DMS153 treated with DMSO at 0.1 percent for 48 hours (cell line): ENCODE data around the gene CLEC2B.
"Not testable (repeated sequence)": the region's sequence is repeated elsewhere in the genome, so short reads cannot be mapped to it uniquely, and the experiment has no call there.

Source experiments
- DNase-seq: peaks from one replicate; lab custom pipeline; 2025; ENCODE audit not compliant: unreplicated experiment; lab: John Stamatoyannopoulos, UW

Gene CLEC2B

GRCh38 chr12:9869307-9870161, at the start of gene CLEC2B:
Gene CLEC2B (minus strand): TSS chr12:9869354.
- DNase-seq = peak; percentile 37

- no peak for DNase-seq
Measured at GRCh38 chr12:9911708-9912107, 42.6 kb upstream of the CLEC2B start.

- no peak for DNase-seq
Measured at GRCh38 chr12:9910716-9911421, 41.7 kb upstream of the CLEC2B start.

GRCh38 chr12:9909724-9910123, 40.6 kb upstream of the CLEC2B start:
- no peak for DNase-seq

GRCh38 chr12:9908350-9908749, 39.2 kb upstream of the CLEC2B start:
- no peak for DNase-seq

- DNase-seq = no peak
Measured at GRCh38 chr12:9907769-9908168, 38.6 kb upstream of the CLEC2B start.

- no peak for DNase-seq
Measured at GRCh38 chr12:9906873-9907272, 37.7 kb upstream of the CLEC2B start.

GRCh38 chr12:9902539-9903228, 33.5 kb upstream of the CLEC2B start:
- DNase-seq = no peak

GRCh38 chr12:9900930-9901329, 31.8 kb upstream of the CLEC2B start:
- no peak for DNase-seq

- DNase-seq = no peak
Measured at GRCh38 chr12:9899209-9899608, 30.1 kb upstream of the CLEC2B start.

- no peak for DNase-seq
Measured at GRCh38 chr12:9897535-9897934, 28.4 kb upstream of the CLEC2B start.

GRCh38 chr12:9895215-9895971, 26.2 kb upstream of the CLEC2B start:
- DNase-seq = no peak

GRCh38 chr12:9888665-9889273, 19.6 kb upstream of the CLEC2B start:
- no peak for DNase-seq

GRCh38 chr12:9883175-9883574, 14.0 kb upstream of the CLEC2B start:
- no peak for DNase-seq

GRCh38 chr12:9881988-9882387, 12.8 kb upstream of the CLEC2B start:
- no peak for DNase-seq

GRCh38 chr12:9881246-9881645, 12.1 kb upstream of the CLEC2B start, which contains the start of gene KLRF2:
Gene KLRF2 (plus strand): TSS chr12:9881489. CDS start chr12:9881596, 107 bp downstream.
- no peak for DNase-seq

GRCh38 chr12:9880532-9881078, 11.5 kb upstream of the CLEC2B start:
- no peak for DNase-seq

- DNase-seq = not testable (repeated sequence)
Measured at GRCh38 chr12:9876120-9876519, 7.0 kb upstream of the CLEC2B start.

- no peak for DNase-seq
Measured at GRCh38 chr12:9872742-9873141, 3.6 kb upstream of the CLEC2B start.

- DNase-seq = no peak
Measured at GRCh38 chr12:9872162-9872561, 3.0 kb upstream of the CLEC2B start.
